HuH-7 (cell line): ENCODE measurements around the gene C10orf62.
"Not testable (repeated sequence)": the region's sequence is repeated elsewhere in the genome, so short reads cannot be mapped to it uniquely, and the experiment has no call there.

Source experiments
- DNase-seq: peaks from one replicate; pipeline ENCODE4 v3.0.0; 2011; ENCODE audit warnings: low spot score

Gene C10orf62

GRCh38 chr10:97589479-97589878 lies at the start of gene C10orf62:
C10orf62 (plus strand) TSS chr10:97589721; CDS start chr10:97589898, 177 bp downstream.
- no peak for DNase-seq

GRCh38 chr10:97540669-97541500 lies 48.6 kb upstream of the C10orf62 start:
- no peak for DNase-seq

GRCh38 chr10:97542169-97543024 lies 47.1 kb upstream of the C10orf62 start:
- no peak for DNase-seq

GRCh38 chr10:97543025-97543546 lies 46.4 kb upstream of the C10orf62 start:
- DNase-seq = no peak

GRCh38 chr10:97546456-97547270 lies 42.9 kb upstream of the C10orf62 start:
- no peak for DNase-seq

- DNase-seq = no peak
Observed at GRCh38 chr10:97547271-97547600, 42.3 kb upstream of the C10orf62 start.

GRCh38 chr10:97547962-97548361 lies 41.6 kb upstream of the C10orf62 start:
- DNase-seq = no peak

- DNase-seq = no peak
Observed at GRCh38 chr10:97548828-97549455, 40.6 kb upstream of the C10orf62 start.

- no peak for DNase-seq
Observed at GRCh38 chr10:97549587-97550322, 39.8 kb upstream of the C10orf62 start.

- DNase-seq = no peak
Observed at GRCh38 chr10:97550336-97551149, 39.0 kb upstream of the C10orf62 start.

GRCh38 chr10:97551271-97551670 lies 38.2 kb upstream of the C10orf62 start:
- no peak for DNase-seq

- peak; percentile 76 for DNase-seq
Observed at GRCh38 chr10:97553575-97554031, 35.9 kb upstream of the C10orf62 start.

GRCh38 chr10:97554336-97554735 lies 35.2 kb upstream of the C10orf62 start:
- not testable (repeated sequence) for DNase-seq

GRCh38 chr10:97555541-97555940 lies 34.0 kb upstream of the C10orf62 start:
- not testable (repeated sequence) for DNase-seq

- DNase-seq = not testable (repeated sequence)
Observed at GRCh38 chr10:97560731-97561381, 28.7 kb upstream of the C10orf62 start.

GRCh38 chr10:97561386-97562077 lies 28.0 kb upstream of the C10orf62 start:
- not testable (repeated sequence) for DNase-seq

- not testable (repeated sequence) for DNase-seq
Observed at GRCh38 chr10:97562329-97562728, 27.2 kb upstream of the C10orf62 start.

GRCh38 chr10:97563337-97563736 lies 26.2 kb upstream of the C10orf62 start:
- DNase-seq = no peak

GRCh38 chr10:97564776-97565175 lies 24.7 kb upstream of the C10orf62 start:
- no peak for DNase-seq
